ENCODE results near the gene YJEFN3.

Gene YJEFN3

GRCh38 chr19:19498255-19498991 is 30.3 kb upstream of the YJEFN3 start:
- no peak for DNase-seq

- no peak for DNase-seq
These were observed 29.3 kb upstream of the YJEFN3 start for GRCh38 chr19:19499272-19499995.

- no peak for DNase-seq
These were observed 27.6 kb upstream of the YJEFN3 start for GRCh38 chr19:19500975-19501644.

GRCh38 chr19:19501798-19502197 is 26.9 kb upstream of the YJEFN3 start:
- no peak for DNase-seq

GRCh38 chr19:19502281-19502680 is 26.4 kb upstream of the YJEFN3 start:
- DNase-seq, result no peak

GRCh38 chr19:19502808-19503602 is 25.7 kb upstream of the YJEFN3 start:
- no peak for DNase-seq

GRCh38 chr19:19504754-19505668 is 23.7 kb upstream of the YJEFN3 start:
- DNase-seq, result no peak

- DNase-seq, result no peak
These were observed 22.9 kb upstream of the YJEFN3 start for GRCh38 chr19:19505669-19506326.

- DNase-seq, result no peak
These were observed 22.1 kb upstream of the YJEFN3 start for GRCh38 chr19:19506592-19506991.

- no peak for DNase-seq
These were observed 21.4 kb upstream of the YJEFN3 start for GRCh38 chr19:19507354-19507753.

GRCh38 chr19:19508217-19508616 is 20.5 kb upstream of the YJEFN3 start:
- DNase-seq, result no peak

- no peak for DNase-seq
These were observed 18.3 kb upstream of the YJEFN3 start for GRCh38 chr19:19510432-19510831.

- no peak for DNase-seq
These were observed 15.0 kb upstream of the YJEFN3 start for GRCh38 chr19:19513682-19514081.

- no peak for DNase-seq
These were observed 14.5 kb upstream of the YJEFN3 start for GRCh38 chr19:19514215-19514657.

- no peak for DNase-seq
These were observed 13.7 kb upstream of the YJEFN3 start, which contains the start of gene TSSK6 for GRCh38 chr19:19514881-19515641. Gene TSSK6 (minus strand): TSS chr19:19515548. CDS start chr19:19515427, 121 bp downstream.

GRCh38 chr19:19515642-19516519 is 12.8 kb upstream of the YJEFN3 start, which contains the start of gene NDUFA13:
Gene NDUFA13 (plus strand): TSS chr19:19516225. CDS start chr19:19516239, 14 bp downstream.
- DNase-seq, result peak; percentile 78

- no peak for DNase-seq
These were observed 11.5 kb upstream of the YJEFN3 start for GRCh38 chr19:19517235-19517619.

- DNase-seq, result no peak
These were observed 7.7 kb upstream of the YJEFN3 start for GRCh38 chr19:19520989-19521388.

- no peak for DNase-seq
These were observed 5.5 kb upstream of the YJEFN3 start for GRCh38 chr19:19523177-19523576.
